Activated CD4-positive, alpha-beta T cell treated with anti-CD3 and anti-CD28 coated beads, Interleukin-2, amount 50 U/mL, for 4 hours (primary cell): ENCODE data around the gene ZNF625.
A peak's percentile ranks its signal among the peaks of the same experiment; 100 is the strongest.

Experiments
- DNase-seq, 2 experiments: peaks; one replicate each; pipeline ENCODE4 v3.0.0-alpha.2; 2020

The ZNF625 gene

DNA sequence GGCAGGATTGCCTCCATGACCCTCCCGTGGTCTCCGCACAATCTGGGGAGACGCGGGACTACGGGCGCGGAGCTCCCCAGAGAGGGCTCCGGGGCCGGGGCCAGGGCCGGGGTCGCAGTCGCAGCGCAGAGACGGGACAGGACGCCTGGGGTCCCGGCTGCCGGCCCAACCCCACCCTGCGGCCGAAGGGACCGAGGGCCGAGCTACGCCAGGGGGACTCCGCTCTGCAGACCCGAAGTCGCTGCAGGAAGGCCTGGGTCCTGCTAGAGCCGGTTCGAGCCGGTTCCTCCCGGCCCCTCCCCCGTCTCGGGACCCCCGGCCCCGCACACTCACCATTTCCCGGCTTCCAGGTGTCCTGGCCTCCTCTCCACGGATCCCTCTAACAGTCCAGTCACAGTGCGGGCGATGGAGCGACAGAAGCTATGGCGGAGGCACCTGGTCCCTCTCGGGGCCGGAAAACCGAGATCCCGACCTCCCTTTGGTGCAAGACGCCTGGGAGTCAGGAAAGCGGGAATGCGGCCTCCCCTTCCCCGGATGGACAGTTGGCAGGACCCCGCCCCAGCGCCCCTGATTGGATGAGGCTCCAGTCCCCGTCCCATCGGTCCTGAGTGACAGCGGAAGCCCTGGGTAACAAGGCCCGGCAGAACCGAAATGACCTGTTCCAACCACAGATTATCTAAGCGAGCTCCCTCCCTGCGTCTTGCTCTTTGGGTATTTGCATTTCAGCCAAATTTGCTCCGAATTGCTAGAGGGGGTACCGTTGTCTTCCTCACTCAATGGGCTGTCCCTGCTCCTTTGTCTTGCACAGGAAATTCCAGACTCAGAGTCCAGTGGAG is at the start of gene ZNF625:
ZNF625 (minus strand) TSS at position 512 of the 836 bp plus-strand sequence; CDS start at position 336, 176 bp downstream.
- no peak for DNase-seq

DNA sequence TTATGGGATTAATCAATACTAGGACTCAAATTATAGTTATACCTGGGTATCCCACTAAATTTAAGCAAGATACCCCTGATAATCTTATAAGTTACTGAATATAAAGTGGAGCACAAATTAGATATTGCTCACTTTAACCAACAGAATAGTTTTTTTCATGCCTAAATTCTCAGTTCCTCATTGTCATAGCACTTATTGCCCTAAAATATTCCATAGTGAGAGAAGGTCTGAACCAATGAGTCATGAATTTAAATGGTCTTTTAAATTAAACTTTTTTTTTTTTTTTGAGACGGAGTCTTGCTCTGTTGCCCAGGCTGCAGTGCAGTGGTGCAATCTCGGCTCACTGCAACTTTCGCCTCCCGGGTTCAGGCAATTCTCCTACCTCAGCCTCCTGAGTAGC is 48.8 kb upstream of the ZNF625 start:
- no peak for DNase-seq

DNA sequence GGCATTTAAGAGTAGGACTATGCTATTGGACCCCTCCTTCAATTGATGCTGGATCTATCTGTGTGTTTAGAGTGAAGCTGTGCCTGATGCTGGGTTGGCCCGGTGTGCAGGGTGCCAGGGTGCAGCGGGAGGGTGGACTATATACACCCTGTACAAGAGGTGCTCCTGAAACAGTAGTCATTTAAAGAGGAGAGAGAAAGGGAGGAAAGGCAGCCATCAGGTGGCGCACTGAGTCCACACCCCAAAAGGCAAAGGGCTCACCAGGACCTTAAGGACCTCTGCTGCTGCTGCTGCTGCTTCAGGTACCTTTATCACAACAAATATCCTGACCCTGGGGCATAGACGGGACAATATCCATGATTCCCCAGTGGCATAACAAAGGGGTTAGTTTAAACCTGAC is 45.7 kb upstream of the ZNF625 start:
- DNase-seq = peak; percentile 57 to 64

- DNase-seq = no peak
These were observed 43.4 kb upstream of the ZNF625 start for GRCh38 chr19:12199757-12200419.

DNA sequence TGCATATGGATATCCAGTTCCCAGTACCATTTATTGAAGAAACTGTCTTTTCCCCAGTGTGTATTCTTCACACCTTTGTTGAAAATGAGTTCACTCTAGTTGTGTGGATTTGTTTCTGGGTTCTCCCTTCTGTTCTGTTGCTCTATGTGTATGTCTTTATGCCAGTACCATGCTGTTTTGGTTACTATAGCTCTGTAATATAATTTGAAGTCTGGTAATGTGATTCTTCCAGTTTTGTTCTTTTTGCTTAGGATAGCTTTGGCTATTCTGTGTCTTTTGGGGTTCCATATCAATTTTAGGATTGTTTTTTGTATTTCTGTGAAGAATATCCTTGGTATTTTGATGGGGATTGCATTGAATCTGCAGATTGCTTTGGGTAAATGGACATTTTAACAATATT is 41.6 kb upstream of the ZNF625 start:
- DNase-seq = no peak

GRCh38 chr19:12194827-12195731 is 38.5 kb upstream of the ZNF625 start:
- peak; percentile 69 to 70 for DNase-seq

DNA sequence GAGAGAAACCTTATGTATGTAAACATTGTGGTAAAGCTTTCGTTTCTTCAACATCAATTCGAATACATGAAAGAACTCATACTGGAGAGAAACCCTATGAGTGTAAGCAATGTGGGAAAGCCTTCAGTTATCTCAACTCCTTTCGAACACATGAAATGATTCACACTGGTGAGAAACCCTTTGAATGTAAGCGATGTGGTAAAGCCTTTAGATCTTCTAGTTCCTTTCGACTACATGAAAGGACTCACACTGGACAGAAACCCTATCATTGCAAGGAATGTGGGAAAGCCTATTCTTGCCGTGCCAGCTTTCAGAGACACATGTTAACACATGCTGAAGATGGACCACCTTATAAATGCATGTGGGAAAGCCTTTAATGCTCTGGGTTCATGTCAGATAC is 31.1 kb upstream of the ZNF625 start:
- DNase-seq = no peak

- DNase-seq = no peak
These were observed 23.8 kb upstream of the ZNF625 start for GRCh38 chr19:12180377-12180776.

GRCh38 chr19:12166626-12167025 is 10.1 kb upstream of the ZNF625 start:
- DNase-seq = no peak

- DNase-seq = no peak
These were observed 7.3 kb upstream of the ZNF625 start for GRCh38 chr19:12163826-12164225.

GRCh38 chr19:12162882-12163806 is 6.6 kb upstream of the ZNF625 start, which contains the start of gene ZNF136:
TSS of gene ZNF136 (plus strand) at chr19:12163096. CDS start at chr19:12163204, 108 bp downstream.
- DNase-seq = peak; percentile 91 to 92

DNA sequence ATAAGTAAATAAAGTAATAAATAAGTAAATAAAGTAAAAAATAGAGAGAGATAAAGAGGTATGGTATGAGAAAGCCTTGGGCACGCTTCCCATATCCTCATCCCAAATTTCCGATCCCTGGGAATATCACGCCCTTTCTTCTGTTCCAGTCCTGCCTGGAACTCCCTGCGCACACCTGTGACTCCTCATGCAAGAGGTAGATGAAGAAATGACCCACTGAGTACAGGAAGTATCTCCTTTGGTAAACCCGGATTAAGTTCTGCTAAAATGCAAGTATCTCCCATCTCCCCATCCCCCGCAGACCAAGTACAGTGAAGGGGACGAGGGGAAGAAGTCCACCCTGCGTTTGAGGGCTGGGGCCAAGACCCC is 6.0 kb upstream of the ZNF625 start:
- no peak for DNase-seq

GRCh38 chr19:12159773-12160414 is 3.4 kb upstream of the ZNF625 start:
- DNase-seq = no peak

- DNase-seq = no peak
These were observed 1.1 kb downstream of the ZNF625 start for GRCh38 chr19:12155324-12155860.

DNA sequence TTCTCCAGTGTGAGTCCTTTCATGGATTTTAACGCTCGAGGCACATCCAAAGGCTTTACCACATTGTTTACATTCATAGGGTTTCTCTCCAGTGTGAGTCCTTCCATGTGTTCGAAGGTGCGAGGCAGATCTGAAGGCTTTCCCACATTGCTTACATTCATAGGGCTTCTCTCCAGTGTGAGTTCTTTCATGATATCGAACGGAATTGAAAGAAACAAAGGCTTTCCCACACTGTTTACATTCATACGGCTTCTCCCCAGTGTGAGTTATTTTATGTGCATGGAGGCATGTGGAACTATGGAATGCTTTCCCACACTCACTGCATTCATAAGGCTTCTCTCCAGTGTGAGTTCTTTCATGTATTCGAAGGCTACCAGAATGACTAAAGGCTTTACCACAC is 11.2 kb downstream of the ZNF625 start:
- no peak for DNase-seq

DNA sequence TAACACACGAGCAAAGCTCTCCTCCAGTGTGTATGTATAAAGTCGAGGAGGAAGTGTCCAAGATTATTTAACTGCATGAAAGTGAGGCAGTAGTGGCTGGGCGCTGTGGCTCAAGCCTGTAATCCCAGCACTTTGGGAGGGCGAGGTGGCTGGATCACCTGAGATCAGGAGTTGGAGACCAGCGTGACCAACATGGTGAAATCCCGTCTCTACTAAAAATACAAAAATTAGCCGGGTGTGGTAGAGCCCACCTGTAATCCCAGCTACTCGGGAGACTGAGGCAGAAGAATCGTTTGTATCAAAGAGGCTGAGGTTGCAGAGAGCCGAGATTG is 15.2 kb downstream of the ZNF625 start:
- no peak for DNase-seq

- peak; percentile 80 to 84 for DNase-seq
These were observed 15.8 kb downstream of the ZNF625 start for GRCh38 chr19:12140545-12141404.

DNA sequence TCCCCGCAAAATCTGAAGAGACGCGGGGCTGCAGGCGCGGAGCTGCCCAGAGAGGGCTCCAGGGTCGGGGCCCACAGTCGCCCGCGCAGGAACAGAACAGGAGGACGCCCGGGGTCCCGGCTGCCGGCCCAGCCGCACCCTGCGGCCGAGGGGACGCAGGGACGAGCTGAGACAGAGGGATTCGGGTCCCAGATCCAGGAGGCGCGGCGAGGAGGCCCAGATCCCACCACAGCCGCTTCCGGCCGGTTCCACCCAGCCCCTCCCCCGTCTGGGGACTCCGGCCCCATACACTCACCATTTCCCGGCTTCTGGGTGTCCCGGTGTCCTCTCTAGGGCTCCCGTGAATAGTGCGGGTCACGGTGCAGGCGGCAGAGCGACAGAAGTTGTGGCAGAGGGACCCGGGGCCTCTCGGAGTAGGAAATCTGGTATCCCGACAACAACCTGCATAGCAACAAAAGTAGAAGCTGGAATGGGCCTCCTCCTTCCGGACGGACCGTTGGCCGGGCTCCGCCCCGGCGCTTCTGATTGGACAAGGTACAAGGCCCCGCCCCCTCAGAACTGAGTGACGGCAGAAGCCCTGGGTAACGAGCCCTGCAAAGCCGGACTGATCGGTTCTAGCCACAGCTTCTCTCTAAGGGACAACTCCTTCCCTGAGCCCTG is 16.5 kb downstream of the ZNF625 start, which contains the start of gene ZNF20:
ZNF20 (minus strand) TSS at position 466 of the 660 bp plus-strand sequence; CDS start at position 298, 168 bp downstream.
- DNase-seq = peak; percentile 84 to 86

DNA sequence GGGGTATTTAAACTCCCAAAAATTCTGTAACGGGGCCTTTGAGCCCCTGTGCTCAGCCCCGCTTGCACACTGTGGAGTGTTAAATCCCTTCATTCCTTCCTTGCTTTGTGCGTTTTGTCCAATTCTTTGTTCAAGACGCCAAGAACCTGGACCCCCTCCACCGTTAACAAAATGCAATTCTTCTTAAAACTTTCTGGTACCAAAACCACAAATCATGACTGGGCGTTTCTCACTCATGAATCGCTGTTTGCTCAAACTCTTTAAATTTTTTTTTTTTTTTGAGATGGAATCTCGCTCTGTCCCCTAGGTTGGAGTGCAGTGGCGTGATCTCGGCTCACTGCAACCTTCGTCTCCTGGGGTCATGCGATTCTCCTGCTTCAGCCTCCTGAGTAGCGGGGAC is 17.3 kb downstream of the ZNF625 start:
- DNase-seq = no peak
